Right atrium auricular region (tissue), 2 donors: Measurements from ENCODE around the gene ERP27. TPM values are rescaled to one million over a fixed set of nuclear protein-coding genes. Genes with fewer than 3 reads are reported as not detected.

Experiments used
- DNase-seq: peaks from one replicate; pipeline ENCODE4 v3.0.0-alpha.2; 2019; ENCODE audit warnings: low spot score
- H3K27ac ChIP-seq, 2 donors: fragments of 200-600 bp; sonication (generic); 1 replicate in 1 of 2; 2 replicates in 1 of 2; pipeline ENCODE4 v1.5.1; 2016 to 2019
- H3K27me3 ChIP-seq, 2 donors: fragments of 200-600 bp; sonication (generic); one replicate each; pipeline versions ENCODE4 v1.5.1 to v1.6.0; 2017 to 2019
- H3K36me3 ChIP-seq: fragments of 200-600 bp; sonication (generic); one replicate; pipeline ENCODE4 v1.5.1; 2016
- H3K4me1 ChIP-seq, 2 donors: fragments of 200-600 bp; sonication (generic); one replicate each; pipeline versions ENCODE4 v1.5.1 to v1.6.0; 2017 to 2019
- H3K4me3 ChIP-seq, 2 donors: fragments of 200-600 bp; sonication (generic); 1 replicate in 1 of 2; 2 replicates in 1 of 2; pipeline ENCODE4 v1.5.1; 2017 to 2019; ENCODE audit warnings: mild to moderate bottlenecking in 1 of 2, moderate library complexity in 1 of 2
- H3K9me3 ChIP-seq, 2 donors: fragments of 200-600 bp; sonication (generic); one replicate each; pipeline ENCODE4 v1.5.1; 2019
- CTCF ChIP-seq, 2 donors: fragments of 200-600 bp; sonication (generic); IDR thresholded peaks; one replicate each; pipeline ENCODE4 v1.5.1; 2019; ENCODE audit warnings: antibody characterized with exemption in 2 of 2
- total RNA-seq, 2 donors: library from RNA; depleted of rRNA; stranded (reverse); fragments of >200 nt; gene quantifications; one replicate each; pipeline ENCODE4 v1.1.0, GENCODE V29; 2016

Gene ERP27
- total RNA-seq, 2 donors from 2014 or later = 0.31 to 0.70 TPM

DNA sequence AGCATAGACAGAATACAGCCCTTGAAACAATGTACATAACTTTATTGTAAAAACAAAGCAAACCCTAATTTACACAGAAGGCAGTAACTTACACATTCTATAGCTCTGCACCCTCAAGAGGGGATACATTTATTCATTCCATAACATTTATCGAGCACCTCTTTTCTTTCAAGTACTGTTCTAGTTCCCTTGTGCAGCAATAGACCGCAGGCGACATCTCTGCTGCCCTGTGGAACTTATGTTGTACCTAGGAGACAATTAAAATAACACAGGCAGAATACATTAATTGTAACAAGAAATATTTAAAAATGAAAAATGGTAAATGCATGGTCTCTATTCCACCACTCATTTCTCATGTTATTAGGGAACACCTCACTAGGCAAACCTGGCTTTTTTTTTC lies 24.5 kb upstream of the ERP27 start:
- no peaks in the 10 kb centered on the region for H3K9me3 ChIP-seq
- DNase-seq = no peak
- peak overlapping the region; percentile 72 to 83 for H3K27ac ChIP-seq
- no peak for TF ChIP-seq CTCF (IDR thresholded peaks at IDR 0.05)
- peaks cover 0 to 20% of the 10 kb centered on the region in 2 donors for H3K4me1 ChIP-seq
- H3K27me3 ChIP-seq = no peaks in the 10 kb centered on the region
- H3K36me3 ChIP-seq = no peaks in the 10 kb centered on the region
- no peak overlapping the region for H3K4me3 ChIP-seq

DNA sequence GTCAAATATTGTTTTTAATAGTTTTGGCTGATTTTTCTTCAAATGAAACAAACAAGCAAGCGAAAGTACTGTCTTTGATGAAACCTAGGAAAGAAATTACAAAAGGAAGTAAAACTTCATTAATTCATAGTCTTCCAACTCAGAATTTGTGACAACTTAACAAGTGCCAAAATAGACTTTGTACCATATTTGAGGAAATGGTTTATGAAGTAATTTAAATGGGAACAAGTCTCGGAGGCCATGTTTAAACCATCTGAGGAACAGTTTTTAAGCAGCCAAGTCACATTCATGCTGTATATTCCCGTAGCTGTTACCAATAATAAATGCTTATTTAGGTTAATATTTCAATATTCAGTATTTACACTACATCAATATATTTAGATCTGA lies 23.8 kb upstream of the ERP27 start:
- Histone ChIP-seq H3K36me3 (no peaks in the 10 kb centered on the region), H3K9me3 (no peaks in the 10 kb centered on the region), H3K4me1 (peaks cover 0 to 26% of the 10 kb centered on the region in 2 donors), H3K27ac (peak overlapping the region; percentile 72 to 83), H3K4me3 (peak overlapping the region; percentile 41 to 54), H3K27me3 (no peaks in the 10 kb centered on the region)
- no peak for TF ChIP-seq CTCF (IDR thresholded peaks at IDR 0.05)
- DNase-seq = no peak

DNA sequence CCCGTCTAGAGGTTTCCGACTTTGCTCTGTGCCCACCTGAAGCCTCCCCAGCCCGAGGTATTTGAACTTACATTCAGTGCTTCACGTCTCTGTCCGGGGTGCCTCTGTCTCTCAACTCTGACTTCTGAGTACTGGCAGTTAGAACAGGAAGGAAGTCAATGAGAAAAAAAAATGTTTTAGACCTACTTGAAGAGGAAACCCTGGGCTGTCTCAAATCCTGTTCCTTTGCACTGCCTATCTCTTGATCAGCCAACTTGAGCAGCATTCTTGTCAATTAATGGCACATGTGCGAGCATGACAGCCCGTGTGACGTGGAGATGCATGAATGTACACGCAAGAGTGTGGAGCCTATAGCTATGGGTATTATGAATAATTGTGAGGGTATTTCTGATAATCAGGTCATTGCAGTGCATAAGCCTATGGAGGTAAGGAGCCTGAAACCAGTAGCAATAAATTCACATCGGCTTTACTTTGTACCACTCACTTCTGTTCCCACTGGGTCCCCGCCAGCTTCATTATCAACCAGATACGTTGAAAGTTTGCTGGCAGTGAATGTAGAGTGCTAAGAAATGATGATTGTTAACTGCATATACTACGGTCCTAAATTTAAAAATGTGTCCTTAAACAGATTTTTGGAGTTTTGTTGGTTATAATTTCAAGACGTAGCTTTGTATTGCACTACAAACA lies 23.3 kb upstream of the ERP27 start, which contains the start of gene ARHGDIB:
Gene ARHGDIB (minus strand): TSS at position 136 of the 687 bp plus-strand sequence. CDS start 10,889 bp downstream, outside the sequence.
- Histone ChIP-seq H3K9me3 (no peaks in the 10 kb centered on the region), H3K27me3 (no peaks in the 10 kb centered on the region), H3K4me1 (peaks cover 0 to 32% of the 10 kb centered on the region in 2 donors), H3K36me3 (no peaks in the 10 kb centered on the region), H3K27ac (peak within 1 kb of the TSS; percentile 72 to 83), H3K4me3 (peak within 1 kb of the TSS; percentile 41 to 54)
- DNase-seq = no peak
- no peak for TF ChIP-seq CTCF (IDR thresholded peaks at IDR 0.05)

DNA sequence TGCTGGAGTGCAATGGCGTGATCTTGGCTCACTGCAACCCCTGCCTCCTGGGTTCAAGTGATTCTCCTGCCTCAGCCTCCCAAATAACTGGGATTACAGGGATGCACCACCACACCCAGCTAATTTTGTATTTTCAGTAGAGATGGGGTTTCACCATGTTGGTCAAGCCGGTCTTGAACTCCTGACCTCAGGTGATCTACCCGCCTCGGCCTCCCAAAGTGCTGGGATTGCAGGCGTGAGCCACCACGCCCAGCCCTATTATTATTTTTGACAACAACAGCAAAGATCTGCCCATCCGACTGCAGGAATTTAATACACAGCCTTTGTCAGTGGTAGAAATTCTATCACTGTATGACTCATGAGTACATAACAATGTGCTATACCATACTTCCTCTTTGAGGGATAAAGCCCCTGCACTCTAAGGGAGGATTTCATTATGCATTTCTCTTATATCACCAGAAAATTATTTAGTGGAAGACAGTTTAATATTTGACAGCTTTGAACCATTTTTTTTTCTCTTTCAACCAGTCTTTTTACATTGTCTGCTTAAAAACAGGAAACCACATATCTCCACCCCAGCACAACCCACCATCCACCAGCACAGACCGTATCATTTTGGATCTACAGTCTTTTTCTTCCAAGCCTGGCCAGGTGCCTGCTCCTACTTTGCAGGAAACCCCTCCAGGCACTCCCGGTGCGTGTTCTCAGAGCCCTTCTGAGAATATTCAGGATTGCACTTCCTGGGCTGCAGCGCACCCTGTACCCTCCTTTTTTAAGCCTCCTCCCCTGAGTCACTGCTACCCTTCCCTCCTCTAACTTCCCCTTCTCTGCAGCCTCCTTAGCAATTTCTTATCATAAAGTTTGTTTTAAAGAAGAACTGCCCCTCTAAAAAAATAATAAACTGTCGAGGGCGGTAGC lies 22.5 kb upstream of the ERP27 start:
- peak overlapping the region; percentile 72 to 83 for H3K27ac ChIP-seq
- no peaks in the 10 kb centered on the region for H3K36me3 ChIP-seq
- H3K9me3 ChIP-seq = no peaks in the 10 kb centered on the region
- H3K4me3 ChIP-seq = peak overlapping the region; percentile 41 to 54
- no peaks in the 10 kb centered on the region for H3K27me3 ChIP-seq
- DNase-seq = no peak
- no peak for TF ChIP-seq CTCF (IDR thresholded peaks at IDR 0.05)
- H3K4me1 ChIP-seq = peaks cover 0 to 39% of the 10 kb centered on the region in 2 donors

DNA sequence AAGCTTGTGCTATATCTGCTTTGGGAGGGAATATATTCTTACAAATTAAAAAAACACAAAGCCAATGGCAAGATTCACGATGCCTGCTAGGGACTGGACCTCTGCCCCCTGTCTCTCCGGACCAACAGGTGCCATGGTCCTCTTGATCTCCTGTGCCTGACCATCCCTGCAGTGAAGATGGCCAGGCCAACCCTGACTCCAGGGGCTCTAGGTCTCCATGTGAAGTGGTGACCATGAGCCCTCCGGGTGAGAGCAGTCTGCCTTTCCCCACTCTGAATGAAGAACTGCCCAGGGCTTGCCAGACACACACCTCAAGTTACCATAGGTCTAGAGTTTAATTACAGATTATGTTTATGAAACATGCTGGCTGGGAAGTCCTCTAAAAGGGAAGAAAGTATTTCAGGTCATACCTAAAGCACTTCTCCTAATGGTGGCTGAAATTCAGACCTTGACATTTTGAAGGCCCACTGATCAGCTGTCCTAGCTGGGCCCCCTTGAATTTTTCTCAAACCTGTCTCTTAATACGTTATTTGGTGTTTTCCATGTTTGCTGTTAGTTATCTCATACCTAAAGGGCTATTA lies 21.7 kb upstream of the ERP27 start:
- DNase-seq = no peak
- Histone ChIP-seq H3K9me3 (no peaks in the 10 kb centered on the region), H3K4me3 (peak overlapping the region; percentile 41 to 54), H3K36me3 (no peaks in the 10 kb centered on the region), H3K27me3 (no peaks in the 10 kb centered on the region), H3K4me1 (peaks cover 0 to 44% of the 10 kb centered on the region in 2 donors), H3K27ac (peak overlapping the region; percentile 72 to 83)
- no peak for TF ChIP-seq CTCF (IDR thresholded peaks at IDR 0.05)
